HEK293 (cell line): ENCODE data around the gene SYNJ2BP.

ENCODE experiments used
- YY1 ChIP-seq: fragments of 450-650 bp; formaldehyde crosslinking; IDR thresholded peaks from 2 replicates; pipeline ENCODE4 v1.5.1; 2018; ENCODE audit warnings: missing biosample characterization, missing genetic modification characterization
- ZBTB49 ChIP-seq: fragments of 450-650 bp; formaldehyde crosslinking; IDR thresholded peaks from 2 replicates; pipeline ENCODE4 v1.5.1; 2016; ENCODE audit warnings: missing biosample characterization, missing genetic modification characterization, low read depth
- ZEB2 ChIP-seq: fragments of 450-650 bp; formaldehyde crosslinking; IDR thresholded peaks from 2 replicates; pipeline ENCODE4 v1.5.1; 2016; ENCODE audit warnings: missing biosample characterization, missing genetic modification characterization
- ZNF121 ChIP-seq: fragments of 450-650 bp; formaldehyde crosslinking; IDR thresholded peaks from 2 replicates; pipeline ENCODE4 v1.5.1; 2016; ENCODE audit warnings: missing biosample characterization, missing genetic modification characterization
- ZNF274 ChIP-seq, 2 experiments: fragments of 200-500 bp in 1 of 2; fragments of 450-650 bp in 1 of 2; sonication (Bioruptor generic) in 1 of 2; formaldehyde crosslinking in 1 of 2; IDR thresholded peaks; 2 replicates each; pipeline versions ENCODE4 v1.5.1 to v1.6.1; 2014 to 2016; ENCODE audit warnings: borderline replicate concordance in 1 of 2, inconsistent platforms in 1 of 2, low read length in 1 of 2, missing biosample characterization in 1 of 2, missing genetic modification characterization in 1 of 2
- ZNF311 ChIP-seq: fragments of 450-650 bp; formaldehyde crosslinking; IDR thresholded peaks from 2 replicates; pipeline ENCODE4 v1.5.1; 2017; ENCODE audit warnings: missing biosample characterization, missing genetic modification characterization, borderline replicate concordance
- ZNF423 ChIP-seq: fragments of 450-650 bp; formaldehyde crosslinking; IDR thresholded peaks from 2 replicates; pipeline ENCODE4 v1.5.1; 2016; ENCODE audit warnings: missing biosample characterization, missing genetic modification characterization
- ZNF558 ChIP-seq: fragments of 450-650 bp; formaldehyde crosslinking; IDR thresholded peaks from 2 replicates; pipeline ENCODE4 v1.5.1; 2016; ENCODE audit warnings: missing biosample characterization, missing genetic modification characterization
- ZNF629 ChIP-seq: fragments of 450-650 bp; formaldehyde crosslinking; IDR thresholded peaks from 2 replicates; pipeline ENCODE4 v1.5.1; 2017; ENCODE audit warnings: missing biosample characterization, missing genetic modification characterization
- ZNF768 ChIP-seq: fragments of 450-650 bp; formaldehyde crosslinking; IDR thresholded peaks from 2 replicates; pipeline ENCODE4 v1.5.1; 2018; ENCODE audit warnings: missing biosample characterization, mild to moderate bottlenecking, missing genetic modification characterization
- TF ChIP-seq, protein P1 (sequence below): IDR thresholded peaks from 2 replicates; pipeline ENCODE4 v1.6.1; 2011; ENCODE audit warnings: mild to moderate bottlenecking, low read depth, low read length, borderline replicate concordance
- TF ChIP-seq, protein P2 (sequence below): fragments of 450-650 bp; formaldehyde crosslinking; IDR thresholded peaks from 2 replicates; pipeline ENCODE4 v1.5.1; 2016; ENCODE audit warnings: missing biosample characterization, missing genetic modification characterization
- TF ChIP-seq, protein P3 (sequence below): fragments of 450-650 bp; formaldehyde crosslinking; IDR thresholded peaks from 2 replicates; pipeline ENCODE4 v1.5.1; 2016; ENCODE audit warnings: missing biosample characterization, missing genetic modification characterization
- TF ChIP-seq, protein P4 (sequence below): sonication (generic); formaldehyde crosslinking; IDR thresholded peaks from 2 replicates; pipeline ENCODE4 v1.8.1; 2022; ENCODE audit warnings: mild to moderate bottlenecking, moderate library complexity, missing genetic modification reagents

DNA sequence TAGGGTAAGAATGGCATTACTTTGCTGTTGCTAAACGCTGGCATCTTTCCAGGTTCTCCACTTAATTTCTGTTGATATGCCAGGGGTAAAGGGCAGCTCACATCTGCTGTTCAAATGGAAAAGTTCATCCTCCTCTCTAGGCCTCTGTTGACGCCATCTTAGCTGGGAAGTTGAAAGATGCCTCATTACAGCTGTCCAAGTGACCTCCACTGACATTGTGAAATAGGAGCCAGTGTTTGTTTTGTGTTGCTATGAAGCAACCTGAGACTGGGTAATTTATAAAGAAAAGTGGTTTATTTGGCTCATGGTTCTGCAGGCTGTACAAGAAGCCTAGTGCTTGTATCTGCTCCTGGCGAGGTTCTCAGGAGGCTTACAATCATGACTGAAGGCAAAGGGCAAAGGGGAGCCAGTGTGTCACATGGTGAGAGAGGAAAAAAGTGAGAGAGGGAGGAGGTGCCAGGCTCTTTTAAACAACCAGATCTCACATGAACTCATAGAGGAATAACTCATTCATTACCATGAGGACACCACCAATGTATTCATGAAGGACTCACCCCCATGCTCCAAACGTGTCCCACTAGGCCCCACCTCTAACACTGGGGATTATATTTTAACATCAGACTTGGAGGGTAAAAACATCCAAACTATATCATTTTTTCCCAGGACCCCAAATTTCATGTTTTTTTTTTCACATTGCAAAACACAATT is 31.9 kb upstream of the SYNJ2BP start:
- TF ChIP-seq, protein P1, sequence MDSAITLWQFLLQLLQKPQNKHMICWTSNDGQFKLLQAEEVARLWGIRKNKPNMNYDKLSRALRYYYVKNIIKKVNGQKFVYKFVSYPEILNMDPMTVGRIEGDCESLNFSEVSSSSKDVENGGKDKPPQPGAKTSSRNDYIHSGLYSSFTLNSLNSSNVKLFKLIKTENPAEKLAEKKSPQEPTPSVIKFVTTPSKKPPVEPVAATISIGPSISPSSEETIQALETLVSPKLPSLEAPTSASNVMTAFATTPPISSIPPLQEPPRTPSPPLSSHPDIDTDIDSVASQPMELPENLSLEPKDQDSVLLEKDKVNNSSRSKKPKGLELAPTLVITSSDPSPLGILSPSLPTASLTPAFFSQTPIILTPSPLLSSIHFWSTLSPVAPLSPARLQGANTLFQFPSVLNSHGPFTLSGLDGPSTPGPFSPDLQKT = no peak
- TF ChIP-seq ZNF768 (no peak), ZNF558 (tag by site-specific recombination) (no peak), ZNF311 (no peak), YY1 (tag by site-specific recombination) (no peak), ZNF423 (tag by site-specific recombination) (no peak), ZNF121 (tag by site-specific recombination) (no peak), ZNF274 (IDR thresholded peaks at IDR 0.05; ENCODE audit: low read length) (no peak), ZNF274 (tag by site-specific recombination; IDR thresholded peaks at IDR 0.05; ENCODE audit: borderline replicate concordance) (no peak), ZNF629 (tag by site-specific recombination) (no peak), ZBTB49 (tag by site-specific recombination) (no peak), ZEB2 (no peak)
- TF ChIP-seq, protein P2, sequence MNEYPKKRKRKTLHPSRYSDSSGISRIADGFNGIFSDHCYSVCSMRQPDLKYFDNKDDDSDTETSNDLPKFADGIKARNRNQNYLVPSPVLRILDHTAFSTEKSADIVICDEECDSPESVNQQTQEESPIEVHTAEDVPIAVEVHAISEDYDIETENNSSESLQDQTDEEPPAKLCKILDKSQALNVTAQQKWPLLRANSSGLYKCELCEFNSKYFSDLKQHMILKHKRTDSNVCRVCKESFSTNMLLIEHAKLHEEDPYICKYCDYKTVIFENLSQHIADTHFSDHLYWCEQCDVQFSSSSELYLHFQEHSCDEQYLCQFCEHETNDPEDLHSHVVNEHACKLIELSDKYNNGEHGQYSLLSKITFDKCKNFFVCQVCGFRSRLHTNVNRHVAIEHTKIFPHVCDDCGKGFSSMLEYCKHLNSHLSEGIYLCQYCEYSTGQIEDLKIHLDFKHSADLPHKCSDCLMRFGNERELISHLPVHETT (tag by site-specific recombination) = no peak
- TF ChIP-seq, protein P3, sequence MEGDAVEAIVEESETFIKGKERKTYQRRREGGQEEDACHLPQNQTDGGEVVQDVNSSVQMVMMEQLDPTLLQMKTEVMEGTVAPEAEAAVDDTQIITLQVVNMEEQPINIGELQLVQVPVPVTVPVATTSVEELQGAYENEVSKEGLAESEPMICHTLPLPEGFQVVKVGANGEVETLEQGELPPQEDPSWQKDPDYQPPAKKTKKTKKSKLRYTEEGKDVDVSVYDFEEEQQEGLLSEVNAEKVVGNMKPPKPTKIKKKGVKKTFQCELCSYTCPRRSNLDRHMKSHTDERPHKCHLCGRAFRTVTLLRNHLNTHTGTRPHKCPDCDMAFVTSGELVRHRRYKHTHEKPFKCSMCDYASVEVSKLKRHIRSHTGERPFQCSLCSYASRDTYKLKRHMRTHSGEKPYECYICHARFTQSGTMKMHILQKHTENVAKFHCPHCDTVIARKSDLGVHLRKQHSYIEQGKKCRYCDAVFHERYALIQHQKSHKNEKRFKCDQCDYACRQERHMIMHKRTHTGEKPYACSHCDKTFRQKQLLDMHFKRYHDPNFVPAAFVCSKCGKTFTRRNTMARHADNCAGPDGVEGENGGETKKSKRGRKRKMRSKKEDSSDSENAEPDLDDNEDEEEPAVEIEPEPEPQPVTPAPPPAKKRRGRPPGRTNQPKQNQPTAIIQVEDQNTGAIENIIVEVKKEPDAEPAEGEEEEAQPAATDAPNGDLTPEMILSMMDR = no peak
- TF ChIP-seq, protein P4, sequence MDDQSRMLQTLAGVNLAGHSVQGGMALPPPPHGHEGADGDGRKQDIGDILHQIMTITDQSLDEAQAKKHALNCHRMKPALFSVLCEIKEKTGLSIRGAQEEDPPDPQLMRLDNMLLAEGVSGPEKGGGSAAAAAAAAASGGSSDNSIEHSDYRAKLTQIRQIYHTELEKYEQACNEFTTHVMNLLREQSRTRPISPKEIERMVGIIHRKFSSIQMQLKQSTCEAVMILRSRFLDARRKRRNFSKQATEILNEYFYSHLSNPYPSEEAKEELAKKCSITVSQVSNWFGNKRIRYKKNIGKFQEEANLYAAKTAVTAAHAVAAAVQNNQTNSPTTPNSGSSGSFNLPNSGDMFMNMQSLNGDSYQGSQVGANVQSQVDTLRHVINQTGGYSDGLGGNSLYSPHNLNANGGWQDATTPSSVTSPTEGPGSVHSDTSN (CRISPR knock-in tag) = no peak
